HepG2 (cell line): ENCODE measurements around the gene DLG2. TPM values are rescaled to one million over a fixed set of nuclear protein-coding genes. Genes with fewer than 3 reads are reported as not detected.

Experiments
- ATAC-seq: fragments of 200-7000 bp; cut with Tn5 transposase; 3 replicates; pipeline ENCODE4 v1.9.1; 2020; ENCODE audit warnings: mild to moderate bottlenecking, moderate library complexity
- BruUV-seq: library from RNA; stranded (reverse); fragments of 400-500 nt; replicated peaks from 2 replicates; lab custom pipeline; 2021; lab: Mats Ljungman, UMichigan
- CTCF ChIA-PET: fragments of 300-600 bp; formaldehyde crosslinking; extraction: SDS; loops from one replicate; lab custom pipeline; 2021; ENCODE audit warnings: low total read pairs, inconsistent platforms, low intra/inter-chr PET ratio; lab: Yijun Ruan, JAX
- POLR2A ChIA-PET: fragments of 350-600 bp; sonication (Branson Sonifier 250); formaldehyde crosslinking; loops from one replicate; lab custom pipeline; 2020; ENCODE audit warnings: antibody characterized with exemption, inconsistent platforms; lab: Yijun Ruan, JAX
- DNase-seq: peaks from one replicate; pipeline ENCODE4 v3.0.0-alpha.2; 2015; ENCODE audit warnings: low spot score
- FAIRE-seq: peaks from 3 replicates; lab custom pipeline; 2011; peaks lifted over from hg19 to GRCh38; lab: Jason Lieb, UNC
- H2AFZ ChIP-seq: one replicate; pipeline ENCODE4 v1.6.1; 2011; ENCODE audit warnings: low read length, inconsistent platforms
- H3K27ac ChIP-seq: fragments of 300-600 bp; 3 replicates; pipeline ENCODE4 v1.8.0; 2011; ENCODE audit warnings: mixed run types, mild to moderate bottlenecking, mixed read lengths, low read length, inconsistent platforms; ENCODE audit not compliant: insufficient read depth; ENCODE audit errors: extremely low read length
- H3K27me3 ChIP-seq, 2 experiments: fragments of 200-600 bp in 1 of 2; 2 replicates in 1 of 2; 3 replicates in 1 of 2; pipeline versions ENCODE4 v1.6.0 to v1.8.0; 2011; ENCODE audit warnings: low read length in 2 of 2, mild to moderate bottlenecking in 2 of 2, moderate library complexity in 2 of 2, inconsistent platforms in 1 of 2; ENCODE audit not compliant: insufficient read depth in 2 of 2, control insufficient read depth in 1 of 2
- H3K36me3 ChIP-seq, 2 experiments: fragments of 200-600 bp in 1 of 2; replicated peaks in 1 of 2; 2 replicates in 1 of 2; 3 replicates in 1 of 2; pipeline versions ENCODE4 v1.5.1 to v1.8.0; 2011; ENCODE audit warnings: low read length in 2 of 2, inconsistent platforms in 1 of 2; ENCODE audit not compliant: insufficient read depth in 2 of 2, control insufficient read depth in 1 of 2
- H3K4me1 ChIP-seq: 2 replicates; pipeline ENCODE4 v1.5.1; 2012; ENCODE audit warnings: low read length, inconsistent platforms; ENCODE audit not compliant: insufficient read depth
- H3K4me2 ChIP-seq: 2 replicates; pipeline ENCODE4 v1.6.0; 2011; ENCODE audit warnings: low read depth, low read length, inconsistent platforms
- H3K4me3 ChIP-seq, 3 experiments: fragments of 200-600 bp in 1 of 3; sonication (generic), shearing (Covaris generic) in 1 of 3; replicated peaks in 1 of 3; 2 replicates each; pipeline ENCODE4 v1.5.1; 2011 to 2016; ENCODE audit warnings: low read length in 3 of 3, inconsistent platforms in 2 of 3, low read depth in 2 of 3, mild to moderate bottlenecking in 2 of 3, control low read depth in 1 of 3, mixed read lengths in 1 of 3; ENCODE audit not compliant: insufficient read depth in 1 of 3
- H3K79me2 ChIP-seq: one replicate; pipeline ENCODE4 v1.6.1; 2011; ENCODE audit warnings: low read length, inconsistent platforms; ENCODE audit not compliant: insufficient read depth
- H3K9ac ChIP-seq: 2 replicates; pipeline ENCODE4 v1.6.0; 2011; ENCODE audit warnings: mild to moderate bottlenecking, low read depth, low read length, inconsistent platforms; ENCODE audit not compliant: insufficient read depth
- H3K9me3 ChIP-seq: 2 replicates; pipeline ENCODE4 v1.5.1; 2012; ENCODE audit warnings: mild to moderate bottlenecking, low read length
- H4K20me1 ChIP-seq: 2 replicates; pipeline ENCODE4 v1.6.0; 2011; ENCODE audit warnings: inconsistent platforms, mild to moderate bottlenecking, low read length, moderate library complexity; ENCODE audit not compliant: insufficient read depth
- AHR ChIP-seq: IDR thresholded peaks from 2 replicates; pipeline ENCODE4 v1.6.1; 2018; ENCODE audit warnings: missing genetic modification reagents, missing compliant biosample characterization
- ARHGAP35 ChIP-seq: sonication (generic); formaldehyde crosslinking; IDR thresholded peaks from 2 replicates; pipeline ENCODE4 v1.9.0; 2022; ENCODE audit warnings: mild to moderate bottlenecking, inconsistent platforms, moderate library complexity, missing genetic modification reagents, borderline replicate concordance
- FOXP1 ChIP-seq, 2 experiments: fragments of 450-650 bp in 1 of 2; IDR thresholded peaks; 2 replicates each; pipeline ENCODE4 v1.6.1; 2017 to 2018; ENCODE audit warnings: antibody characterized with exemption in 1 of 2
- GATA4 ChIP-seq: sonication (generic); IDR thresholded peaks from 2 replicates; pipeline ENCODE4 v1.6.1; 2016; ENCODE audit warnings: antibody characterized with exemption, low read depth, borderline replicate concordance
- HES4 ChIP-seq: sonication (generic); formaldehyde crosslinking; IDR thresholded peaks from 2 replicates; pipeline ENCODE4 v1.9.0; 2021; ENCODE audit warnings: mild to moderate bottlenecking, missing genetic modification reagents, borderline replicate concordance
- IKZF1 ChIP-seq: fragments of 450-650 bp; IDR thresholded peaks from 2 replicates; pipeline ENCODE4 v1.7.1; 2016
- IRF1 ChIP-seq: sonication (generic); formaldehyde crosslinking; IDR thresholded peaks from 2 replicates; pipeline ENCODE4 v1.4.0; 2020; ENCODE audit warnings: low read depth, mild to moderate bottlenecking, missing genetic modification reagents
- KAT7 ChIP-seq: IDR thresholded peaks from 2 replicates; pipeline ENCODE4 v1.6.1; 2018; ENCODE audit warnings: borderline replicate concordance, missing compliant biosample characterization
- PCBP1 ChIP-seq: fragments of 200-400 bp; formaldehyde crosslinking; IDR thresholded peaks from 2 replicates; pipeline ENCODE4 v1.6.1; 2017; ENCODE audit warnings: mild to moderate bottlenecking, low read depth, low read length, borderline replicate concordance
- POLR2G ChIP-seq: fragments of 200-400 bp; formaldehyde crosslinking; IDR thresholded peaks from 2 replicates; pipeline ENCODE4 v1.6.1; 2018; ENCODE audit warnings: mild to moderate bottlenecking, low read depth, low read length, moderate library complexity
- ZNF709 ChIP-seq: sonication (generic); formaldehyde crosslinking; IDR thresholded peaks from 2 replicates; pipeline ENCODE4 v1.5.0; 2020; ENCODE audit warnings: mild to moderate bottlenecking, missing genetic modification reagents
- WGBS: methylation state at CpG from one replicate; pipeline ENCODE4 v1.1.6; 2017; ENCODE audit warnings: low lambda C conversion rate; 5-methylcytosine and 5-hydroxymethylcytosine counted together
- in situ Hi-C: cut with HindIII; loops from 2 replicates; pipeline ENCODE4 v1.10.0; 2017; ENCODE audit warnings: low pct_unique_long_range_greater_than_20kb; ENCODE audit not compliant: extremely low pct_ligation_motif_present
- intact Hi-C: fragments of 100-400 bp; cut with micrococcal nuclease; formaldehyde crosslinking; loops from one replicate; pipeline ENCODE4 v1.10.0; 2022; ENCODE audit not compliant: unreplicated experiment
- polyA plus RNA-seq, 8 experiments: library from polyadenylated mRNA; depleted of rRNA in 3 of 8; stranded (reverse) in 7 of 8; unstranded in 1 of 8; fragments of >200 nt; fragmentation: Illumina TruSeq in 4 of 8; extraction: Trizol in 4 of 8; gene quantifications; 2 replicates each; pipeline versions ENCODE4 v1.2.1 to v1.2.3, GENCODE V29; 2011 to 2016; ENCODE audit warnings: low read depth in 4 of 8, missing spikeins in 1 of 8, mixed read lengths in 1 of 8; ENCODE audit not compliant: insufficient read depth in 1 of 8
- total RNA-seq, 5 experiments: library from RNA; depleted of rRNA; stranded (reverse); fragments of >200 nt; fragmentation: Illumina TruSeq; extraction: Trizol; gene quantifications; 2 replicates each; pipeline ENCODE4 v1.2.3, GENCODE V29; 2016; ENCODE audit warnings: low read depth in 1 of 5

Gene DLG2
- total and polyA plus RNA-seq, 2 of the 13 experiments (the other 11 are each of a cell fraction or from before 2014, with no cell fraction given), result 0.46 to 1.0 TPM

DNA sequence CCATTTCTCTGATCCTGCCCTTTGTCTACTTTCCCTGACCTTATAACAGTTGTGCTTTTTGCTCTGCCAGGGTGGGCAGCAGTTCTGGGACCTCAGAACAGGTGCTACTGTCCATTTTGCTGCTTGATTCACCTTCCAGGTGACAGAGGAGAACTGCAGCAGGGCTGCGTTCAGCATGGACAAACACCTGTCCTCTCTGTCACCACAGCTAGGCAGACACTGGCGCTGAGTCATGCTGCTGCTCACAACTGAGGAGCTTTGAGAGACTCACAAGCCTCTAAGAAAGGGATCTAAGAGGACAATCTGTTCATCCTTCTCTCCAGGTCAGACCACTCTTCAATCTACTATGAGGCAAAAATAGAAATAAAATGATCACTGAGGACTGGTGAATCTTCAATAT lies 1196.5 kb downstream of the DLG2 start:
- in situ Hi-C loops, result no loop called here
- WGBS, result 5% methylated on average over 2 of the region's 2 CpGs
- no peaks in the 10 kb centered on the region for H3K4me1 ChIP-seq
- FAIRE-seq (no peak), ATAC-seq (no peak), DNase-seq (no peak)
- ChIA-PET CTCF (no interaction called here), POLR2A (no interaction called here)
- H4K20me1 ChIP-seq, result no peaks in the 10 kb centered on the region
- H3K36me3 ChIP-seq, result no peaks in the 10 kb centered on the region
- H3K27me3 ChIP-seq, result no peaks in the 10 kb centered on the region
- no peaks in the 10 kb centered on the region for H3K9me3 ChIP-seq
- no peak overlapping the region for H3K4me3 ChIP-seq
- no peaks in the 10 kb centered on the region for H3K79me2 ChIP-seq
- H3K9ac ChIP-seq, result no peak overlapping the region
- H3K4me2 ChIP-seq, result no peak overlapping the region
- no peak overlapping the region for H3K27ac ChIP-seq
- no TSS peak for BruUV-seq
- H2AFZ ChIP-seq, result no peak overlapping the region
- intact Hi-C loops, result no loop called here
- TF ChIP-seq KAT7 (CRISPR knock-in tag), result no peak
- no peak for TF ChIP-seq AHR (CRISPR knock-in tag)
- no peak for TF ChIP-seq ARHGAP35 (CRISPR knock-in tag)
- no peak for TF ChIP-seq IRF1 (CRISPR knock-in tag)
- TF ChIP-seq FOXP1 (IDR thresholded peaks at IDR 0.05), result no peak
- TF ChIP-seq FOXP1 (CRISPR knock-in tag; IDR thresholded peaks at IDR 0.05), result no peak

- Histone ChIP-seq H3K9me3 (no peaks in the 10 kb centered on the region), H3K4me3 (no peak overlapping the region), H3K36me3 (no peaks in the 10 kb centered on the region), H4K20me1 (no peaks in the 10 kb centered on the region), H2AFZ (no peak overlapping the region), H3K27ac (no peak overlapping the region), H3K27me3 (no peaks in the 10 kb centered on the region), H3K9ac (no peak overlapping the region), H3K4me1 (no peaks in the 10 kb centered on the region), H3K4me2 (no peak overlapping the region), H3K79me2 (no peaks in the 10 kb centered on the region)
- ChIA-PET CTCF (no interaction called here), POLR2A (no interaction called here)
- in situ Hi-C loops, result no loop called here
- BruUV-seq, result no TSS peak
- FAIRE-seq, result no peak
- DNase-seq, result no peak
- TF ChIP-seq POLR2G, result no peak
- no peak for TF ChIP-seq ZNF709
- no peak for TF ChIP-seq PCBP1
- no peak for TF ChIP-seq GATA4
- no peak for TF ChIP-seq HES4 (CRISPR knock-in tag)
- no peak for TF ChIP-seq IKZF1
- ATAC-seq, result no peak
- intact Hi-C loops, result no loop called here
Measured at GRCh38 chr11:84425673-84426072, 1201.5 kb downstream of the DLG2 start.
